ENCODE measurements around the gene ATPAF2. TPM values are rescaled to one million over a fixed set of nuclear protein-coding genes. Genes with fewer than 3 reads are reported as not detected.

Gene ATPAF2
- total RNA-seq, 1 experiment from 2014 or later = 46.1 TPM

- H3K27me3 ChIP-seq (ENCODE audit: insufficient read depth, low read length) = no peaks in the 10 kb centered on the region
- POLR2A ChIA-PET = no interaction called here
- no peak for ATAC-seq
Measured at GRCh38 chr17:18074566-18075272, 35.8 kb upstream of the ATPAF2 start.

GRCh38 chr17:18071751-18072150 lies 32.8 kb upstream of the ATPAF2 start:
- DNase-seq (ENCODE audit: low read depth, low spot score) (no peak), ATAC-seq (no peak)
- intact Hi-C loops (cut with micrococcal nuclease) = no loop called here
- peaks cover 8 to 13% of the 10 kb centered on the region in 2 experiments for H3K4me1 ChIP-seq (ENCODE audit: control insufficient read depth in 1 of 2, insufficient read depth in 2 of 2, low read length in 2 of 2)
- H3K4me3 ChIP-seq (replicated peaks in 1 of 2; ENCODE audit: low read depth in 1 of 2, low read length in 2 of 2) = no peak overlapping the region
- no peak overlapping the region for H3K4me2 ChIP-seq (ENCODE audit: low read length)
- RAD21 ChIA-PET (ENCODE audit: low non-redundant PET in 1 of 2, low total read pairs in 2 of 2, uncharacterized antibody in 2 of 2, unreplicated experiment in 2 of 2) = no interaction called here
- H3K9ac ChIP-seq (ENCODE audit: low read length) = no peak overlapping the region
- no peaks in the 10 kb centered on the region for H3K9me3 ChIP-seq (ENCODE audit: control insufficient read depth in 1 of 2, insufficient read depth in 1 of 2, low read depth in 1 of 2, low read length in 2 of 2)
- no peak overlapping the region for H3K27ac ChIP-seq (ENCODE audit: low read depth, low read length)
- BruUV-seq (replicated peaks) = no TSS peak
- TF ChIP-seq EZH2 (IDR thresholded peaks at IDR 0.05) (no peak), ZBTB33 (IDR thresholded peaks at IDR 0.05; ENCODE audit: extremely low read depth, insufficient replicate concordance, low read length) (no peak), SIN3A (IDR thresholded peaks at IDR 0.05; ENCODE audit: low read depth) (no peak), POLR2AphosphoS5 (IDR thresholded peaks at IDR 0.05; ENCODE audit: low read depth, low read length) (no peak), YY1 (IDR thresholded peaks at IDR 0.05; ENCODE audit: extremely low read depth, insufficient replicate concordance, low read depth, low read length) (no peak), TCF7L2 (IDR thresholded peaks at IDR 0.05; ENCODE audit: borderline replicate concordance, extremely low read depth, insufficient read depth, insufficient read length) (no peak), ELF1 (IDR thresholded peaks at IDR 0.05; ENCODE audit: borderline replicate concordance, low read depth) (no peak), EZH2phosphoT487 (IDR thresholded peaks at IDR 0.05; ENCODE audit: borderline replicate concordance) (no peak), JUND (IDR thresholded peaks at IDR 0.05) (no peak)
- no peak overlapping the region for H2AFZ ChIP-seq (ENCODE audit: low read depth, low read length, poor library complexity, severe bottlenecking)
- H3K27me3 ChIP-seq (ENCODE audit: insufficient read depth, low read length) = no peaks in the 10 kb centered on the region
- no peaks in the 10 kb centered on the region for H3K36me3 ChIP-seq (ENCODE audit: control insufficient read depth in 1 of 2, insufficient read depth in 2 of 2, low read length in 2 of 2)
- H3K79me2 ChIP-seq (ENCODE audit: insufficient read depth, low read length) = no peaks in the 10 kb centered on the region
- H4K20me1 ChIP-seq (ENCODE audit: insufficient read depth) = no peaks in the 10 kb centered on the region
- no peaks in the 10 kb centered on the region for H3K9me2 ChIP-seq (ENCODE audit: insufficient read depth)
- POLR2A ChIA-PET = no interaction called here
- CTCF ChIA-PET = no interaction called here

More at GRCh38 chr17:18074566-18075272, 35.8 kb upstream of the ATPAF2 start:
- Histone ChIP-seq H3K4me1 (ENCODE audit: control insufficient read depth in 1 of 2, insufficient read depth in 2 of 2, low read length in 2 of 2) (0 out of 4 replicates have a peak, but pooled peaks cover 0 to 3% of the 10 kb centered on the region in 2 experiments), H2AFZ (ENCODE audit: low read depth, low read length, poor library complexity, severe bottlenecking) (no peak overlapping the region), H3K9me3 (ENCODE audit: control insufficient read depth in 1 of 2, insufficient read depth in 1 of 2, low read depth in 1 of 2, low read length in 2 of 2) (no peaks in the 10 kb centered on the region), H3K27ac (ENCODE audit: low read depth, low read length) (no peak overlapping the region), H3K79me2 (ENCODE audit: insufficient read depth, low read length) (no peaks in the 10 kb centered on the region), H4K20me1 (ENCODE audit: insufficient read depth) (no peaks in the 10 kb centered on the region), H3K9ac (ENCODE audit: low read length) (no peak overlapping the region), H3K4me2 (ENCODE audit: low read length) (no peak overlapping the region), H3K36me3 (ENCODE audit: control insufficient read depth in 1 of 2, insufficient read depth in 2 of 2, low read length in 2 of 2) (no peaks in the 10 kb centered on the region), H3K9me2 (ENCODE audit: insufficient read depth) (no peaks in the 10 kb centered on the region), H3K4me3 (replicated peaks in 1 of 2; ENCODE audit: low read depth in 1 of 2, low read length in 2 of 2) (no peak overlapping the region)
- no peak for DNase-seq (ENCODE audit: low read depth, low spot score)
- ChIA-PET RAD21 (ENCODE audit: low non-redundant PET in 1 of 2, low total read pairs in 2 of 2, uncharacterized antibody in 2 of 2, unreplicated experiment in 2 of 2) (no interaction called here), CTCF (no interaction called here)
- intact Hi-C loops (cut with micrococcal nuclease) = no loop called here
- no TSS peak for BruUV-seq (replicated peaks)
- TF ChIP-seq EZH2 (IDR thresholded peaks at IDR 0.05) = no peak
- no peak for TF ChIP-seq EZH2phosphoT487 (IDR thresholded peaks at IDR 0.05; ENCODE audit: borderline replicate concordance)
- TF ChIP-seq POLR2AphosphoS5 (IDR thresholded peaks at IDR 0.05; ENCODE audit: low read depth, low read length) = no peak
